ENCODE measurements around the gene TRIO.

- TF ChIP-seq SUZ12 (IDR thresholded peaks at IDR 0.05) (no peak), LEF1 (IDR thresholded peaks at IDR 0.05; ENCODE audit: borderline replicate concordance) (no peak), FOXK2 (IDR thresholded peaks at IDR 0.05) (no peak)
- TF ChIP-seq, protein P1, sequence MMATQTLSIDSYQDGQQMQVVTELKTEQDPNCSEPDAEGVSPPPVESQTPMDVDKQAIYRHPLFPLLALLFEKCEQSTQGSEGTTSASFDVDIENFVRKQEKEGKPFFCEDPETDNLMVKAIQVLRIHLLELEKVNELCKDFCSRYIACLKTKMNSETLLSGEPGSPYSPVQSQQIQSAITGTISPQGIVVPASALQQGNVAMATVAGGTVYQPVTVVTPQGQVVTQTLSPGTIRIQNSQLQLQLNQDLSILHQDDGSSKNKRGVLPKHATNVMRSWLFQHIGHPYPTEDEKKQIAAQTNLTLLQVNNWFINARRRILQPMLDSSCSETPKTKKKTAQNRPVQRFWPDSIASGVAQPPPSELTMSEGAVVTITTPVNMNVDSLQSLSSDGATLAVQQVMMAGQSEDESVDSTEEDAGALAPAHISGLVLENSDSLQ (IDR thresholded peaks at IDR 0.05): no peak
Measured at GRCh38 chr5:14453481-14453880, 310.3 kb downstream of the TRIO start.
